Parathyroid adenoma (tissue), 2 donors: ENCODE measurements around the gene IRAK1.

Experiments used
- H2AFZ ChIP-seq: fragments of 300-600 bp; sonication (generic); one replicate; pipeline ENCODE4 v1.7.0; 2017; ENCODE audit warnings: antibody characterized with exemption, mild to moderate bottlenecking
- H3K27ac ChIP-seq: fragments of 300-600 bp; sonication (generic); one replicate; pipeline ENCODE4 v1.7.0; 2017
- H3K27me3 ChIP-seq: fragments of 300-600 bp; sonication (generic); one replicate; pipeline ENCODE4 v1.7.0; 2017; ENCODE audit warnings: low read length; ENCODE audit not compliant: control insufficient read depth, insufficient read depth
- H3K36me3 ChIP-seq: fragments of 300-600 bp; sonication (generic); one replicate; pipeline ENCODE4 v1.7.0; 2017; ENCODE audit warnings: low read length; ENCODE audit not compliant: control insufficient read depth, insufficient read depth
- H3K4me1 ChIP-seq: fragments of 300-600 bp; sonication (generic); one replicate; pipeline ENCODE4 v1.7.0; 2017; ENCODE audit warnings: control low read depth
- H3K4me2 ChIP-seq: fragments of 300-600 bp; sonication (generic); one replicate; pipeline ENCODE4 v1.7.0; 2017; ENCODE audit warnings: low read length
- H3K4me3 ChIP-seq: fragments of 300-600 bp; sonication (generic); one replicate; pipeline ENCODE4 v1.7.0; 2017; ENCODE audit warnings: low read depth, low read length
- H3K79me2 ChIP-seq: fragments of 300-600 bp; sonication (generic); one replicate; pipeline ENCODE4 v1.7.0; 2017; ENCODE audit warnings: control low read depth
- H3K9ac ChIP-seq: fragments of 300-600 bp; sonication (generic); one replicate; pipeline ENCODE4 v1.7.0; 2017; ENCODE audit warnings: mild to moderate bottlenecking
- H3K9me3 ChIP-seq: fragments of 300-600 bp; sonication (generic); one replicate; pipeline ENCODE4 v1.7.0; 2017; ENCODE audit warnings: low read length; ENCODE audit not compliant: control insufficient read depth
- CTCF ChIP-seq: fragments of 300-600 bp; sonication (generic); IDR thresholded peaks from one replicate; pipeline ENCODE4 v1.7.0; 2017; ENCODE audit warnings: antibody characterized with exemption, mild to moderate bottlenecking
- donor health status: primary hyperparathyroidism.

IRAK1 gene

GRCh38 chrX:153963546-153963945 lies 56.2 kb downstream of the IRAK1 start:
- TF ChIP-seq CTCF, result no peak
- no peak overlapping the region for H3K9ac ChIP-seq
- H3K36me3 ChIP-seq, result no peaks in the 10 kb centered on the region
- H3K27me3 ChIP-seq, result no peaks in the 10 kb centered on the region
- H3K4me1 ChIP-seq, result peaks cover 24% of the 10 kb centered on the region
- H3K27ac ChIP-seq, result no peak overlapping the region
- H3K79me2 ChIP-seq, result peaks cover 18% of the 10 kb centered on the region
- H3K4me2 ChIP-seq, result no peak overlapping the region
- H3K4me3 ChIP-seq, result no peak overlapping the region
- no peak overlapping the region for H2AFZ ChIP-seq
- no peaks in the 10 kb centered on the region for H3K9me3 ChIP-seq

GRCh38 chrX:153961292-153961691 lies 58.4 kb downstream of the IRAK1 start:
- H3K9ac ChIP-seq, result no peak overlapping the region
- no peak overlapping the region for H3K4me2 ChIP-seq
- H3K9me3 ChIP-seq, result no peaks in the 10 kb centered on the region
- no peak overlapping the region for H2AFZ ChIP-seq
- H3K27ac ChIP-seq, result no peak overlapping the region
- no peaks in the 10 kb centered on the region for H3K36me3 ChIP-seq
- no peaks in the 10 kb centered on the region for H3K27me3 ChIP-seq
- peaks cover 3% of the 10 kb centered on the region for H3K4me1 ChIP-seq
- H3K4me3 ChIP-seq, result no peak overlapping the region
- H3K79me2 ChIP-seq, result peaks cover 9% of the 10 kb centered on the region
- TF ChIP-seq CTCF, result no peak

- Histone ChIP-seq H3K4me2 (no peak overlapping the region), H3K9me3 (no peaks in the 10 kb centered on the region), H3K27me3 (no peaks in the 10 kb centered on the region), H3K27ac (no peak overlapping the region), H2AFZ (no peak overlapping the region), H3K4me3 (no peak overlapping the region), H3K36me3 (no peaks in the 10 kb centered on the region), H3K4me1 (no peaks in the 10 kb centered on the region), H3K79me2 (peaks cover 9% of the 10 kb centered on the region), H3K9ac (no peak overlapping the region)
- TF ChIP-seq CTCF, result no peak
Observed at GRCh38 chrX:153960786-153961185, 58.9 kb downstream of the IRAK1 start.
